GM12891 (cell line): ENCODE results near the gene SAMD9L.

Source experiments
- DNase-seq: peaks from one replicate; pipeline ENCODE4 v3.0.0; 2011; ENCODE audit warnings: low spot score; ENCODE audit not compliant: insufficient read length
- FAIRE-seq: peaks from 2 replicates; lab custom pipeline; 2011; peaks lifted over from hg19 to GRCh38; lab: Jason Lieb, UNC
- PAX5 ChIP-seq: IDR thresholded peaks from 2 replicates; pipeline ENCODE4 v1.6.1; 2011; ENCODE audit warnings: low read length, moderate library complexity, mild to moderate bottlenecking; ENCODE audit not compliant: insufficient read depth, severe bottlenecking
- POLR2A ChIP-seq: IDR thresholded peaks from 2 replicates; pipeline ENCODE4 v1.6.1; 2011; ENCODE audit warnings: low read depth, low read length, control low read depth
- POLR2AphosphoS5 ChIP-seq: IDR thresholded peaks from 2 replicates; pipeline ENCODE4 v1.6.1; 2011; ENCODE audit warnings: low read depth, low read length, control low read depth
- POU2F2 ChIP-seq: IDR thresholded peaks from 2 replicates; pipeline ENCODE4 v1.6.1; 2011; ENCODE audit warnings: low read depth, mild to moderate bottlenecking, control low read depth, low read length, moderate library complexity
- SPI1 ChIP-seq: IDR thresholded peaks from 2 replicates; pipeline ENCODE4 v1.6.1; 2011; ENCODE audit warnings: low read depth, low read length, control low read depth
- TAF1 ChIP-seq: IDR thresholded peaks from 2 replicates; pipeline ENCODE4 v1.6.1; 2011; ENCODE audit warnings: low read depth, low read length, control low read depth

The SAMD9L gene

GRCh38 chr7:93171606-93172226 is 23.5 kb upstream of the SAMD9L start:
- TF ChIP-seq POU2F2 (no peak), PAX5 (no peak), TAF1 (no peak), POLR2AphosphoS5 (no peak), SPI1 (no peak), POLR2A (no peak)

DNA sequence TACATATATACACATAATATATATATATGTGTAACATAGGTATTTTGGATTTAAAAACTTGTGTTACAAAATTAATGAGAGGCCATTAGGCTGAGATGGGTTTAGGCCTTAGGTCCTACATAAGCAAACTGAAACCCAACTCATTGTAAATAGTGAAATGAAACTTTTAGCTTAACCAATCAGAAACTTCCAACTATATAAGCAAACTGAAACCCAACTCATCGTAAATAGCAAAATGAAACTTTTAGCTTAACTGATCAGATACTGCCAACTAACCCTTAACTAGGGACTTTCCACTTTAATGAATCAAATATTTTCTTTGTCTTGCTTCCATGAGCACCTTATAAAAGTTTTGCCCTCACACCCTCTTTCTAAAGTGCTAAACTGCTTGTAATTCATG is 17.3 kb upstream of the SAMD9L start:
- peak; percentile 10 for DNase-seq
- TF ChIP-seq SPI1: peak; percentile 58
- no peak for TF ChIP-seq POLR2AphosphoS5
- FAIRE-seq: peak; percentile 64

More at GRCh38 chr7:93171606-93172226, 23.5 kb upstream of the SAMD9L start:
- DNase-seq (no peak), FAIRE-seq (no peak)

DNA sequence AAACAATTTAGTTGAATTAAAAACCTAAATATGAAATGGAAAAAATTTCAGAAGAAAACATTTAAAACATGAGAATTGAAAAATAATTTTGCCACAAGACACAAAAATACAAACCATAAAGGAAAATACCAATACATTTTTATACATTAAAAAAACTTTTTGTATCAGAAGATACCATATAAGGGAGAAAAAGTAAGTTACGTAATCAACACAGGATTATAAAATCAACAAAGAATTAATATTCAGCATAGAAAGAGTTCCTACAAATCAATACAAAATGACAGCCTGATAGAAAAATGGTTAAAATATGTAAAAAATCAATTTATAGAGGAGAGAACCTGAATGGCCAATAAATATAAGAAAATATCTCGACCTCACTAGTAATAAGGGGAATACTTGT is 16.6 kb upstream of the SAMD9L start:
- DNase-seq: no peak
- TF ChIP-seq SPI1 (no peak), POLR2AphosphoS5 (no peak), POLR2A (no peak), POU2F2 (no peak), PAX5 (no peak), TAF1 (no peak)
- FAIRE-seq: no peak

DNA sequence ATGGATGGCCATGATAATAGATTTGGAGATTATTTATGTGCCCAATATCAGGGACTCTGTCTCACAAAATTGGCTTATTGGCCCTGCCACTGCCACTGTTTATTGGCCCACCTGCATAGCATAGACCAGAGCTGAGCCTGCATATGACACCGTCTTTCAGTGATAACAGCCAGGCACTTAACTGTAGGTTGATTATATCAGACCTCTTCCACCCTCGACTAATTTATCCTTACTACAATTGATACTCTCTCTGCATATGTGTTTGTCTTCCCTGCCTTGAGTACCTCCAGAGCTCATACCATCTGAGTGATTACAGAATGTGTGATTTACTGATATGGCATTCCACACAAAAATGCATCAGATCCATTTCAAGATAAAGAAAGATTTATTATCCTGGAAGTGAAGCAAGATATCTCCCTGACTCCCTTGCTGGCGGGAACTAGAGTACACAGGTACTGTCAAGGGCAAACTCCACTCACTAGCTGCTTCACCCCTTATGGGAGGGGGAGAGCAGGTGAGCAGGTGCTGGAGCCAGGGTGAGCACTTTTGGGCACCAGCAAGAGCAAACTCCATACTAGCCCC is 13.1 kb upstream of the SAMD9L start:
- TF ChIP-seq TAF1 (no peak), POLR2A (no peak), POLR2AphosphoS5 (no peak), PAX5 (no peak), POU2F2 (no peak), SPI1 (no peak)
- DNase-seq: no peak
- no peak for FAIRE-seq

DNA sequence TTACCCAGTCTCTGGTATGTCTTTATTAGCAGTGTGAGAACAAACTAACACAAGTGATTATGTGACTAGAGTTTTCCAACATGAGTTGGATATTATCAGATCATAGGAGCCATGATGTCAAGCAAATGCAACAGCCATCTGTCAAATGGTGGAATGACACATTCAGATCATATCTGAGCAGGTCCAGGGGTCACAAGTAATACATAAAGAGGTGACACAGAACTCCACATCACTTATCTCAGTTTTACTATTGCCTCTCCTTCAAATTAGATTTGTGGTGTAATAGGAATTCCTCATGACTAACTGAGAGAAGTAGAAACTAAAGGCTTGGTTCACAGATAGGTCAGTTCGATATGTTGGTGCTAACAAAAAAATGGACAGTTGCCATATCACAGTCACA is 12.2 kb upstream of the SAMD9L start:
- DNase-seq: no peak
- TF ChIP-seq TAF1: no peak
- no peak for TF ChIP-seq PAX5
- no peak for TF ChIP-seq SPI1
- TF ChIP-seq POLR2A: no peak
- no peak for TF ChIP-seq POU2F2
- no peak for TF ChIP-seq POLR2AphosphoS5
- no peak for FAIRE-seq

- TF ChIP-seq POU2F2: no peak
- no peak for TF ChIP-seq TAF1
- TF ChIP-seq POLR2A: no peak
- no peak for TF ChIP-seq SPI1
- TF ChIP-seq POLR2AphosphoS5: no peak
- no peak for TF ChIP-seq PAX5
- no peak for DNase-seq
- no peak for FAIRE-seq
Observed at GRCh38 chr7:93159490-93159889, 11.3 kb upstream of the SAMD9L start.

GRCh38 chr7:93156884-93157283 is 8.7 kb upstream of the SAMD9L start:
- FAIRE-seq (no peak), DNase-seq (no peak)

DNA sequence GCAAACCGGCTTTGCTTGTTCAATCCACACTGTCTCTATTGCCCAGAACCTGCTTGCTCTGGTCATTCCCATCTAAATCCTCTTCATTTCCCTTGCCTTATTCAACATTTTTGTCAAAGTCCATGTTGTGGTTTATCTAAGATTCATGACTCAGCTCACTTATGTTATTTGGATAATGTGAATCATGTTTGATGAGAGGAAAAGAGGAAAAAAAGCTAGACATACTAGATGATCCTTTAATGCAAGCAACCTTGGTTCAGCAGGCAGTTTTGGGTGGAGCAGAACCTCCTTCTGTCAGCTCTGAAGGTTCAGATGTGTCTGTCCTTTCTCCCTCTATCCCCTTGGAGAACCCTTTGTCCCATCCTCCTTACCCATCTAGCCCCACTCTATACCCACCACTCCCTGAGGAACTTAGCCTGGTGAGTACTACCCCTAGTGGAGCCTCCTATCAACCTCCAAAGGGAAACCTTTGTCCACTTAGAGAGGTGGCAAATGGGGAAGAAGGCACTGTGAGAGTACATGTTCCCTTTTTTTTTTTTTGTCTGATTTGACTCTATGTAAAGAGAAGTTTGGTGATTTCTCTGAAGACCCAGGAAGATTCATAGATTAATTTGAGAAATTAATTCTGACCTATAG is 2.1 kb upstream of the SAMD9L start:
- FAIRE-seq (no peak), DNase-seq (no peak)

More at GRCh38 chr7:93156884-93157283, 8.7 kb upstream of the SAMD9L start:
- TF ChIP-seq PAX5 (no peak), POLR2AphosphoS5 (no peak), POLR2A (no peak), POU2F2 (no peak)

GRCh38 chr7:93148727-93149126 is 542 bp upstream of the SAMD9L start:
- TF ChIP-seq POLR2A (no peak), SPI1 (no peak), POU2F2 (no peak), PAX5 (no peak), POLR2AphosphoS5 (no peak), TAF1 (no peak)
- DNase-seq (no peak), FAIRE-seq (peak; percentile 66)

More for the DNA sequence above, 2.1 kb upstream of the SAMD9L start:
- TF ChIP-seq TAF1 (no peak), POLR2AphosphoS5 (no peak), POU2F2 (no peak), SPI1 (no peak)

- DNase-seq (peak; percentile 17), FAIRE-seq (peak; percentile 61)
- TF ChIP-seq PAX5 (no peak), POU2F2 (no peak), POLR2AphosphoS5 (no peak), TAF1 (no peak), POLR2A (no peak), SPI1 (no peak)
Observed at GRCh38 chr7:93147363-93147762, 822 bp downstream of the SAMD9L start.
